ENCODE data around the gene TDRD3. TPM values are rescaled to one million over a fixed set of nuclear protein-coding genes. Genes with fewer than 3 reads are reported as not detected.

TDRD3 gene
- total RNA-seq, 6 donors from 2014 or later = 16.0 to 56.4 (median 25.8) TPM

DNA sequence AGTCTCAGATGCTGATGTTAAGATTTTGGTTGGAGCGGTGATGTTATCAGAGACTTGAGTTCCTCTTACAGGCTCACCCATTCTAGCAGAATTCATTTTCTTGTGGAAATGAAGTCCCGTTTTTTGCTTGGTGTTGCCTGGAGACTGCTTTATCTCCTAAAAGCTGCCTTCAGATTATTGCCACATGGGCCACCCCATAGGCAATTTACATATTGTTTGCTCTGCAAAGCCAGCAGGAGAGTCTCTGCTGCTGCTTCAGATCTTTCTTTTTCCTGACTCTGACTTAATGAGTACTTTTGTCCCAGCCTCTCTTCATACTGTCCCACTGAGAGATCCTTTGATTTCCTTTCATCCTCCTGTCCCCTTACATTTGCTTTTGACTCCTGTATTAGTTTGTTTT, 114.6 kb downstream of the TDRD3 start:
- TF ChIP-seq POLR2A (IDR thresholded peaks at IDR 0.05) (no peak), EP300 (IDR thresholded peaks at IDR 0.05) (no peak), POLR2AphosphoS5 (IDR thresholded peaks at IDR 0.05) (no peak)
- TF ChIP-seq, protein P1, sequence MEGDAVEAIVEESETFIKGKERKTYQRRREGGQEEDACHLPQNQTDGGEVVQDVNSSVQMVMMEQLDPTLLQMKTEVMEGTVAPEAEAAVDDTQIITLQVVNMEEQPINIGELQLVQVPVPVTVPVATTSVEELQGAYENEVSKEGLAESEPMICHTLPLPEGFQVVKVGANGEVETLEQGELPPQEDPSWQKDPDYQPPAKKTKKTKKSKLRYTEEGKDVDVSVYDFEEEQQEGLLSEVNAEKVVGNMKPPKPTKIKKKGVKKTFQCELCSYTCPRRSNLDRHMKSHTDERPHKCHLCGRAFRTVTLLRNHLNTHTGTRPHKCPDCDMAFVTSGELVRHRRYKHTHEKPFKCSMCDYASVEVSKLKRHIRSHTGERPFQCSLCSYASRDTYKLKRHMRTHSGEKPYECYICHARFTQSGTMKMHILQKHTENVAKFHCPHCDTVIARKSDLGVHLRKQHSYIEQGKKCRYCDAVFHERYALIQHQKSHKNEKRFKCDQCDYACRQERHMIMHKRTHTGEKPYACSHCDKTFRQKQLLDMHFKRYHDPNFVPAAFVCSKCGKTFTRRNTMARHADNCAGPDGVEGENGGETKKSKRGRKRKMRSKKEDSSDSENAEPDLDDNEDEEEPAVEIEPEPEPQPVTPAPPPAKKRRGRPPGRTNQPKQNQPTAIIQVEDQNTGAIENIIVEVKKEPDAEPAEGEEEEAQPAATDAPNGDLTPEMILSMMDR (IDR thresholded peaks at IDR 0.05) = no peak
- H3K4me3 ChIP-seq = no peak overlapping the region
- ATAC-seq (ENCODE audit: low FRiP score in 2 of 2) (no peak), DNase-seq (no peak)
- no peak overlapping the region for H3K27ac ChIP-seq
- H3K9me3 ChIP-seq = no peaks in the 10 kb centered on the region
- peaks cover 0 to 39% (median 4%) of the 10 kb centered on the region in 4 donors for H3K36me3 ChIP-seq
- 85 to 98% methylated on average over 2 of the region's 2 CpGs for WGBS, 2 donors
- H3K4me1 ChIP-seq = no peaks in the 10 kb centered on the region
- no peaks in the 10 kb centered on the region for H3K27me3 ChIP-seq

DNA sequence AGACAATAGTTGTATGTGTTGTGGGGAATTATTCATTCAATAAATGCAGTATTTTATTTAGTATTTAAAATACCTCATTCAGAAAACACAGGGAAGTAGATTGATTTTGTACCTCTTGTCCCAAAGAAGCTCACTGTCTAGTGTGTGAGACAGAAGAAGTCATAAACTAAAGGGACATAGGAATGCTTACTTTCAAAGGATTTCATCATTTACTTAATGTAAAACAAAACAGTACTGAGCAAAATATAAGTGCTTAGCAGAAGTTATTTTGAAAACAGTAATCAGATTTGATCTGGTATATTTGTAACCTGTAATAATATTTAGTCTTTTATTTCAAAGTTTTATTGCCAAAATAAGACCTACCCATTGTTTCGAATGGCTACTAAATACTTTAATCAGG, 117.9 kb downstream of the TDRD3 start:
- H3K36me3 ChIP-seq = peaks cover 0 to 39% (median 4%) of the 10 kb centered on the region in 4 donors
- ATAC-seq (ENCODE audit: low FRiP score in 2 of 2) (no peak), DNase-seq (no peak)
- no peaks in the 10 kb centered on the region for H3K9me3 ChIP-seq
- H3K27ac ChIP-seq = no peak overlapping the region
- H3K4me1 ChIP-seq = no peaks in the 10 kb centered on the region
- no peak overlapping the region for H3K4me3 ChIP-seq
- no peak for TF ChIP-seq POLR2AphosphoS5 (IDR thresholded peaks at IDR 0.05)
- no peak for TF ChIP-seq POLR2A (IDR thresholded peaks at IDR 0.05)
- TF ChIP-seq, protein P1 (IDR thresholded peaks at IDR 0.05) = no peak
- no peak for TF ChIP-seq EP300 (IDR thresholded peaks at IDR 0.05)
- no peaks in the 10 kb centered on the region for H3K27me3 ChIP-seq
- 100% methylated on average over 1 of the region's 1 CpG for WGBS, 2 donors

DNA sequence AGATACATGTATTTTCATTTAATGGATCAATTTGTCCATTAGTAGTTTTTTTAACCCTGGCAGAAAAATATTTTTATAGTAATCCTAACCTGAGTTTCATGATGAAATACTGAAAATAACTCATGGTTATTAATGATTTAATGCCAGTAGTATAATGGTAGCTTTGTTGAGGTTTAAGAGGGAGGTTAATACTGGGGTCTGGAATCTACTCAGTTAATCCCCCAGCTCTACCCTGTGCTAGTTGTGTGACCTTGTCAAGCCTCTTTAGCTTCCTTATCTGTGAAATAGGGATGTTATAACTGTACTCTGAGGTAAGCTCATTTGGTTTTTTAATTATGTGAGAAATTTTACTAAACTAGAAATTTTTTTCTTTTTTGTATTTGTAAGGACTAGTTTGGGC, 122.5 kb downstream of the TDRD3 start:
- TF ChIP-seq EP300 (IDR thresholded peaks at IDR 0.05) = no peak
- TF ChIP-seq, protein P1 (IDR thresholded peaks at IDR 0.05) = no peak
- no peak for TF ChIP-seq POLR2A (IDR thresholded peaks at IDR 0.05)
- TF ChIP-seq POLR2AphosphoS5 (IDR thresholded peaks at IDR 0.05) = no peak
- H3K27ac ChIP-seq = no peak overlapping the region
- no peaks in the 10 kb centered on the region for H3K27me3 ChIP-seq
- ATAC-seq (ENCODE audit: low FRiP score in 2 of 2) = no peak
- H3K9me3 ChIP-seq = no peaks in the 10 kb centered on the region
- H3K4me1 ChIP-seq = no peaks in the 10 kb centered on the region
- H3K4me3 ChIP-seq = no peak overlapping the region
- peaks cover 0 to 14% (median 0%) of the 10 kb centered on the region in 4 donors for H3K36me3 ChIP-seq
- no peak for DNase-seq

DNA sequence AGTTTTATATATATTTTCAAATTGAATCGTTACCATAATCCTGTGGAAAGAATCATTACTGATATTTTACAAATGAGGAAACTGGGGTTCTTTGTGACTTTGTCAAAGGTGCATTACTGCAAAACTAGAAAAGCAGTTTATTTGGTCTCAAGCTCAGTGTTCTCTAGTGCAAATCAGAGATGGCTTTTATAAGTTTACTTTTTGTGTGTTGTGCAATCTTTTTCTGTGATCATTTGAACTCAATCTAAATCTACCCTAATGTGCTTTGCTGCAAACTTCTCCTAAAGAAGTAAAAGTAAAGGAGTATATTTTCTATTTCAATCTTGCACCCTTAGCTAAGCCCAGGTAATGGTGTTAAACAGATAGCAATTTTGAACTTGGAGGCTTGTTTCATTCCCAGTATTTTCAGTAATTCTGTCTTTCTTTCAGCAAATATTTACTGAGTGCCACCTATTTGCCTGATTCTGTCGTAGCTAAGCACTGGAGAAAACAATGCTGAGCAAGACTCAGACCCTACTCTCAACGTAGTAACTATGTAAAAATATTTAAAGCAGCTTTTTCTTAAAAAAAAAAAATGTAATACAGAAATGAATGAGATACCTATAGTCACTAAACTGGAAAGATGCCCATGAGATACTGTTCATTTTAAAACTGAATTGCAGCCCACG, 124.0 kb downstream of the TDRD3 start:
- DNase-seq = no peak
- WGBS, 2 donors = 88 to 90% methylated on average over 4 of the region's 4 CpGs
- Histone ChIP-seq H3K36me3 (peaks cover 0 to 14% (median 0%) of the 10 kb centered on the region in 4 donors), H3K27me3 (no peaks in the 10 kb centered on the region), H3K9me3 (no peaks in the 10 kb centered on the region), H3K4me3 (no peak overlapping the region), H3K4me1 (no peaks in the 10 kb centered on the region), H3K27ac (no peak overlapping the region)
- ATAC-seq (ENCODE audit: low FRiP score in 2 of 2) = no peak
- TF ChIP-seq EP300 (IDR thresholded peaks at IDR 0.05) = no peak
- no peak for TF ChIP-seq POLR2A (IDR thresholded peaks at IDR 0.05)
- TF ChIP-seq POLR2AphosphoS5 (IDR thresholded peaks at IDR 0.05) = no peak
- TF ChIP-seq, protein P1 (IDR thresholded peaks at IDR 0.05) = no peak

DNA sequence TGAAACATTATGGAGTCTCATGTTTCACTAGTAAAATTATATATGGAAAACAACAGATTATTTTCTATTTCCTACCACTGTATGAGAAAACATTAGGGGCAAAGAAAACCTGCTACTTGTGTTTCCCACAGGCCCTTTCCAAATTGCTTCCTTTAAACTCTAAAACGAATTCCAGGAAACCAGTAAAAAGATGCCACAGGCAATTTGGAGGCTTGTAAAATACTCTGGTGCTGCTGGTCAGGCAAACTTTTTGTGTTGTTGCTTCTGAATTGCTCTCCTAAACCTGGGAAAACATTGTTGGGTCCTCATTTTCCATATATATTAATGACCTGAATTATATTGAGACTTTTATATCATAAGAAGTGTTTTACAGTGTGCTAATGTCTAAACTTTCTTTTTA, 141.5 kb downstream of the TDRD3 start:
- Histone ChIP-seq H3K4me3 (no peak overlapping the region), H3K27me3 (no peaks in the 10 kb centered on the region), H3K9me3 (no peaks in the 10 kb centered on the region), H3K4me1 (no peaks in the 10 kb centered on the region), H3K27ac (no peak overlapping the region), H3K36me3 (peaks cover 0 to 3% (median 0%) of the 10 kb centered on the region in 4 donors)
- ATAC-seq (ENCODE audit: low FRiP score in 2 of 2) (no peak), DNase-seq (no peak)
- WGBS, 2 donors = 64 to 86% methylated on average over 1 of the region's 1 CpG
- no peak for TF ChIP-seq POLR2A (IDR thresholded peaks at IDR 0.05)
- no peak for TF ChIP-seq EP300 (IDR thresholded peaks at IDR 0.05)
- no peak for TF ChIP-seq POLR2AphosphoS5 (IDR thresholded peaks at IDR 0.05)
- TF ChIP-seq, protein P1 (IDR thresholded peaks at IDR 0.05) = no peak
